OCI-LY3 (cell line): ENCODE results near the gene IL6.

Experiments used
- H2AFZ ChIP-seq: fragments of 200-600, 300-600 bp; shearing (Covaris generic); 2 replicates; pipeline ENCODE4 v1.6.0; 2014; ENCODE audit warnings: antibody characterized with exemption, low read depth, low read length
- H3K27ac ChIP-seq: fragments of 200-600, 300-600 bp; sonication (generic); 2 replicates; pipeline ENCODE4 v1.5.1; 2014; ENCODE audit warnings: mild to moderate bottlenecking, low read length, moderate library complexity, mixed read lengths
- H3K27me3 ChIP-seq: fragments of 200-600, 300-600 bp; sonication (generic); 2 replicates; pipeline ENCODE4 v1.6.1; 2014; ENCODE audit warnings: low read depth, low read length, mixed read lengths
- H3K36me3 ChIP-seq: fragments of 200-600, 300-600 bp; sonication (generic); replicated peaks from 2 replicates; pipeline ENCODE3; 2014; ENCODE audit warnings: low read depth, low read length, mixed read lengths
- H3K4me1 ChIP-seq: fragments of 300-600, 200-600 bp; sonication (generic); 2 replicates; pipeline ENCODE4 v1.6.1; 2014; ENCODE audit warnings: low read length, mixed read lengths
- H3K4me2 ChIP-seq: fragments of 200-600, 300-600 bp; sonication (generic); 2 replicates; pipeline ENCODE4 v1.6.1; 2014; ENCODE audit warnings: low read length, mixed read lengths
- H3K4me3 ChIP-seq: fragments of 300-600, 200-600 bp; sonication (generic); 2 replicates; pipeline ENCODE4 v1.5.1; 2014; ENCODE audit warnings: antibody characterized with exemption, mild to moderate bottlenecking, low read length, moderate library complexity
- H3K79me2 ChIP-seq: fragments of 300-600, 200-600 bp; shearing (Covaris generic); 2 replicates; pipeline ENCODE4 v1.6.1; 2014; ENCODE audit warnings: mild to moderate bottlenecking, low read length, mixed read lengths
- H3K9ac ChIP-seq: fragments of 300-600, 200-600 bp; shearing (Covaris generic); 2 replicates; pipeline ENCODE4 v1.6.0; 2014; ENCODE audit warnings: mild to moderate bottlenecking, low read length, moderate library complexity
- H3K9me3 ChIP-seq: fragments of 200-600, 300-600 bp; shearing (Covaris generic); 2 replicates; pipeline ENCODE4 v1.6.1; 2014; ENCODE audit warnings: low read length, mixed read lengths; ENCODE audit not compliant: insufficient read depth
- H4K20me1 ChIP-seq: fragments of 200-600, 300-600 bp; sonication (generic); 2 replicates; pipeline ENCODE4 v1.6.1; 2016; ENCODE audit warnings: low read length, mixed read lengths; ENCODE audit not compliant: insufficient read depth
- EZH2phosphoT487 ChIP-seq: fragments of 200-600 bp; shearing (Covaris generic); IDR thresholded peaks from 2 replicates; pipeline ENCODE4 v1.6.1; 2018; ENCODE audit warnings: antibody characterized with exemption, mixed run types, low read depth
- TF ChIP-seq, protein P1 (sequence below): fragments of 200-600, 300-600 bp; sonication (generic); IDR thresholded peaks from 2 replicates; pipeline ENCODE4 v1.5.1; 2014; ENCODE audit warnings: antibody characterized with exemption, low read length, low read depth

The IL6 gene

DNA sequence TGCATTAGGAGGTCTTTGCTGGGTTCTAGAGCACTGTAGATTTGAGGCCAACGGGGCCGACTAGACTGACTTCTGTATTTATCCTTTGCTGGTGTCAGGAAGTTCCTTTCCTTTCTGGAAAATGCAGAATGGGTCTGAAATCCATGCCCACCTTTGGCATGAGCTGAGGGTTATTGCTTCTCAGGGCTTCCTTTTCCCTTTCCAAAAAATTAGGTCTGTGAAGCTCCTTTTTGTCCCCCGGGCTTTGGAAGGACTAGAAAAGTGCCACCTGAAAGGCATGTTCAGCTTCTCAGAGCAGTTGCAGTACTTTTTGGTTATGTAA, 675 bp downstream of the IL6 start:
- peaks cover 15% of the 10 kb centered on the region for H3K36me3 ChIP-seq
- peaks cover 52% of the 10 kb centered on the region for H3K4me1 ChIP-seq
- peak overlapping the region; percentile 82 for H3K9ac ChIP-seq
- H3K4me2 ChIP-seq: peak overlapping the region; percentile 98
- H3K27ac ChIP-seq: peak overlapping the region; percentile 100
- peaks cover 60% of the 10 kb centered on the region for H3K79me2 ChIP-seq
- H4K20me1 ChIP-seq: no peaks in the 10 kb centered on the region
- H3K27me3 ChIP-seq: no peaks in the 10 kb centered on the region
- H2AFZ ChIP-seq: no peak overlapping the region
- no peaks in the 10 kb centered on the region for H3K9me3 ChIP-seq
- TF ChIP-seq EZH2phosphoT487: no peak
- H3K4me3 ChIP-seq: peak overlapping the region; percentile 83

DNA sequence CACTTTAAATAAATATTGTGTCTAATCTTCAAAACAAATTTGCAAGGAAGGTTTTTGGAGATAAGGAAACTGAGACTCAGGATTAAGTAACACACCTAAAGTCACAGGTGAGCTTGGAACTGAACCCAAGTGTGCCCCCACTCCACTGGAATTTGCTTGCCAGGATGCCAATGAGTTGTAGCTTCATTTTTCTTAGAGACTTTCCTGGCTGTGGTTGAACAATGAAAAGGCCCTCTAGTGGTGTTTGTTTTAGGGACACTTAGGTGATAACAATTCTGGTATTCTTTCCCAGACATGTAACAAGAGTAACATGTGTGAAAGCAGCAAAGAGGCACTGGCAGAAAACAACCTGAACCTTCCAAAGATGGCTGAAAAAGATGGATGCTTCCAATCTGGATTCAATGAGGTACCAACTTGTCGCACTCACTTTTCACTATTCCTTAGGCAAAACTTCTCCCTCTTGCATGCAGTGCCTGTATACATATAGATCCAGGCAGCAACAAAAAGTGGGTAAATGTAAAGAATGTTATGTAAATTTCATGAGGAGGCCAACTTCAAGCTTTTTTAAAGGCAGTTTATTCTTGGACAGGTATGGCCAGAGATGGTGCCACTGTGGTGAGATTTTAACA, 1.5 kb downstream of the IL6 start:
- peak overlapping the region; percentile 100; the same call in 1 of the 2 replicates for H3K27ac ChIP-seq
- H2AFZ ChIP-seq: no peak overlapping the region
- no peaks in the 10 kb centered on the region for H4K20me1 ChIP-seq
- no peak for TF ChIP-seq EZH2phosphoT487
- TF ChIP-seq, protein P1, sequence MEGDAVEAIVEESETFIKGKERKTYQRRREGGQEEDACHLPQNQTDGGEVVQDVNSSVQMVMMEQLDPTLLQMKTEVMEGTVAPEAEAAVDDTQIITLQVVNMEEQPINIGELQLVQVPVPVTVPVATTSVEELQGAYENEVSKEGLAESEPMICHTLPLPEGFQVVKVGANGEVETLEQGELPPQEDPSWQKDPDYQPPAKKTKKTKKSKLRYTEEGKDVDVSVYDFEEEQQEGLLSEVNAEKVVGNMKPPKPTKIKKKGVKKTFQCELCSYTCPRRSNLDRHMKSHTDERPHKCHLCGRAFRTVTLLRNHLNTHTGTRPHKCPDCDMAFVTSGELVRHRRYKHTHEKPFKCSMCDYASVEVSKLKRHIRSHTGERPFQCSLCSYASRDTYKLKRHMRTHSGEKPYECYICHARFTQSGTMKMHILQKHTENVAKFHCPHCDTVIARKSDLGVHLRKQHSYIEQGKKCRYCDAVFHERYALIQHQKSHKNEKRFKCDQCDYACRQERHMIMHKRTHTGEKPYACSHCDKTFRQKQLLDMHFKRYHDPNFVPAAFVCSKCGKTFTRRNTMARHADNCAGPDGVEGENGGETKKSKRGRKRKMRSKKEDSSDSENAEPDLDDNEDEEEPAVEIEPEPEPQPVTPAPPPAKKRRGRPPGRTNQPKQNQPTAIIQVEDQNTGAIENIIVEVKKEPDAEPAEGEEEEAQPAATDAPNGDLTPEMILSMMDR: peak; percentile 56
- peak overlapping the region; percentile 98 for H3K4me2 ChIP-seq
- no peaks in the 10 kb centered on the region for H3K27me3 ChIP-seq
- H3K9me3 ChIP-seq: no peaks in the 10 kb centered on the region
- peaks cover 53% of the 10 kb centered on the region for H3K79me2 ChIP-seq
- peaks cover 15% of the 10 kb centered on the region for H3K36me3 ChIP-seq
- H3K4me1 ChIP-seq: peaks cover 47% of the 10 kb centered on the region
- peak overlapping the region; percentile 82 for H3K9ac ChIP-seq
- peak overlapping the region; percentile 83 for H3K4me3 ChIP-seq

DNA sequence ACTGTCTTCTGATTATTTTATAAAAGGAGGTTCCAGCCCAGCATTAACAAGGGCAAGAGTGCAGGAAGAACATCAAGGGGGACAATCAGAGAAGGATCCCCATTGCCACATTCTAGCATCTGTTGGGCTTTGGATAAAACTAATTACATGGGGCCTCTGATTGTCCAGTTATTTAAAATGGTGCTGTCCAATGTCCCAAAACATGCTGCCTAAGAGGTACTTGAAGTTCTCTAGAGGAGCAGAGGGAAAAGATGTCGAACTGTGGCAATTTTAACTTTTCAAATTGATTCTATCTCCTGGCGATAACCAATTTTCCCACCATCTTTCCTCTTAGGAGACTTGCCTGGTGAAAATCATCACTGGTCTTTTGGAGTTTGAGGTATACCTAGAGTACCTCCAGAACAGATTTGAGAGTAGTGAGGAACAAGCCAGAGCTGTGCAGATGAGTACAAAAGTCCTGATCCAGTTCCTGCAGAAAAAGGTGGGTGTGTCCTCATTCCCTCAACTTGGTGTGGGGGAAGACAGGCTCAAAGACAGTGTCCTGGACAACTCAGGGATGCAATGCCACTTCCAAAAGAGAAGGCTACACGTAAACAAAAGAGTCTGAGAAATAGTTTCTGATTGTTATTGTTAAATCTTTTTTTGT, 2.3 kb downstream of the IL6 start:
- peaks cover 45% of the 10 kb centered on the region for H3K79me2 ChIP-seq
- no peak overlapping the region for H3K9ac ChIP-seq
- H4K20me1 ChIP-seq: no peaks in the 10 kb centered on the region
- no peak overlapping the region for H3K4me3 ChIP-seq
- H3K27me3 ChIP-seq: no peaks in the 10 kb centered on the region
- peaks cover 47% of the 10 kb centered on the region for H3K4me1 ChIP-seq
- no peaks in the 10 kb centered on the region for H3K9me3 ChIP-seq
- H3K27ac ChIP-seq: no peak overlapping the region
- TF ChIP-seq, protein P1: no peak
- TF ChIP-seq EZH2phosphoT487: no peak
- no peak overlapping the region for H2AFZ ChIP-seq
- H3K36me3 ChIP-seq: peaks cover 15% of the 10 kb centered on the region
- no peak overlapping the region; the same call in 1 of the 2 replicates for H3K4me2 ChIP-seq

DNA sequence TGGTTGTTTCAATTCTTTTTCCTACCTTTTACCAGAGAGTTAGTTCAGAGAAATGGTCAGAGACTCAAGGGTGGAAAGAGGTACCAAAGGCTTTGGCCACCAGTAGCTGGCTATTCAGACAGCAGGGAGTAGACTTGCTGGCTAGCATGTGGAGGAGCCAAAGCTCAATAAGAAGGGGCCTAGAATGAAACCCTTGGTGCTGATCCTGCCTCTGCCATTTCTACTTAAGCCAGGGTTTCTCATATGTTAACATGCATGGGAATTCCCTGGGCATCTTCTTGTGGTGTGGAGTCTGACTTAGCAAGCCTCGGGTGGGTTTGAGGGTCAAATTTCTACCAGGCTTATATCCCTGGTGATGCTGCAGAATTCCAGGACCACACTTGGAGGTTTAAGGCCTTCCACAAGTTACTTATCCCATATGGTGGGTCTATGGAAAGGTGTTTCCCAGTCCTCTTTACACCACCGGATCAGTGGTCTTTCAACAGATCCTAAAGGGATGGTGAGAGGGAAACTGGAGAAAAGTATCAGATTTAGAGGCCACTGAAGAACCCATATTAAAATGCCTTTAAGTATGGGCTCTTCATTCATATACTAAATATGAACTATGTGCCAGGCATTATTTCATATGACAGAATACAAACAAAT, 3.2 kb downstream of the IL6 start:
- H3K27ac ChIP-seq: no peak overlapping the region
- H3K4me1 ChIP-seq: peaks cover 38% of the 10 kb centered on the region
- no peaks in the 10 kb centered on the region for H3K9me3 ChIP-seq
- H3K4me2 ChIP-seq: no peak overlapping the region
- H3K4me3 ChIP-seq: no peak overlapping the region
- H3K79me2 ChIP-seq: peaks cover 36% of the 10 kb centered on the region
- no peak overlapping the region for H3K9ac ChIP-seq
- no peaks in the 10 kb centered on the region for H4K20me1 ChIP-seq
- H2AFZ ChIP-seq: no peak overlapping the region
- no peaks in the 10 kb centered on the region for H3K27me3 ChIP-seq
- TF ChIP-seq, protein P1: no peak
- TF ChIP-seq EZH2phosphoT487: no peak
- H3K36me3 ChIP-seq: peaks cover 15% of the 10 kb centered on the region
